CD4-positive, alpha-beta memory T cell (primary cell): ENCODE results near the gene PTPRM. TPM values are rescaled to one million over a fixed set of nuclear protein-coding genes. Genes with fewer than 3 reads are reported as not detected.

Source experiments
- CTCF ChIA-PET: fragments of 350-600 bp; sonication (Branson Sonifier 250); formaldehyde crosslinking; loops from one replicate; lab custom pipeline; 2021; ENCODE audit warnings: inconsistent platforms; ENCODE audit not compliant: partially characterized antibody; lab: Charles Lee
- POLR2A ChIA-PET: fragments of 350-600 bp; sonication (Branson Sonifier 250); formaldehyde crosslinking; loops from one replicate; lab custom pipeline; 2021; ENCODE audit not compliant: partially characterized antibody; lab: Charles Lee
- DNase-seq, 5 donors: peaks; one replicate each; pipeline versions ENCODE4 v3.0.0 to v3.0.0-alpha.2; 2020 to 2022; ENCODE audit warnings: mixed read lengths in 1 of 5
- H3K27ac ChIP-seq: one replicate; pipeline ENCODE4 v1.7.0; 2013; ENCODE audit warnings: low read depth, low read length
- H3K27me3 ChIP-seq: 2 replicates; pipeline ENCODE4 v1.7.0; 2013; ENCODE audit warnings: mild to moderate bottlenecking, low read length, moderate library complexity; ENCODE audit not compliant: insufficient read depth
- H3K36me3 ChIP-seq: 2 replicates; pipeline ENCODE4 v1.7.0; 2013; ENCODE audit warnings: mild to moderate bottlenecking, low read length, moderate library complexity; ENCODE audit not compliant: insufficient read depth
- H3K4me1 ChIP-seq: 2 replicates; pipeline ENCODE4 v1.7.0; 2013; ENCODE audit warnings: mild to moderate bottlenecking, low read length, moderate library complexity; ENCODE audit not compliant: insufficient read depth
- H3K4me3 ChIP-seq, 2 donors: one replicate each; pipeline ENCODE4 v1.7.0; 2013; ENCODE audit warnings: low read length in 2 of 2, mild to moderate bottlenecking in 1 of 2
- H3K9me3 ChIP-seq, 2 donors: one replicate each; pipeline ENCODE4 v1.7.0; 2013; ENCODE audit warnings: low read length in 2 of 2, control low read depth in 1 of 2; ENCODE audit not compliant: control insufficient read depth in 1 of 2
- H3K27ac Mint-ChIP-seq, 7 donors: one replicate each; pipeline ENCODE4 v1.8.0; 2020 to 2021; ENCODE audit warnings: mixed read lengths in 7 of 7, mild to moderate bottlenecking in 6 of 7, inconsistent platforms in 3 of 7, moderate library complexity in 3 of 7
- H3K27me3 Mint-ChIP-seq, 2 donors: one replicate each; pipeline ENCODE4 v1.8.0; 2020 to 2021; ENCODE audit warnings: mixed read lengths in 2 of 2
- H3K36me3 Mint-ChIP-seq, 2 donors: one replicate each; pipeline ENCODE4 v1.8.0; 2020 to 2021; ENCODE audit warnings: mixed read lengths in 2 of 2, inconsistent platforms in 1 of 2, mild to moderate bottlenecking in 1 of 2
- H3K4me1 Mint-ChIP-seq, 4 donors: one replicate each; pipeline ENCODE4 v1.8.0; 2020 to 2021; ENCODE audit warnings: mixed read lengths in 4 of 4, mild to moderate bottlenecking in 1 of 4
- H3K4me3 Mint-ChIP-seq, 8 donors: one replicate each; pipeline ENCODE4 v1.8.0; 2020 to 2021; ENCODE audit warnings: mixed read lengths in 8 of 8, mild to moderate bottlenecking in 7 of 8, moderate library complexity in 6 of 8, inconsistent platforms in 3 of 8
- H3K9me3 Mint-ChIP-seq, 8 donors: one replicate each; pipeline ENCODE4 v1.8.0; 2020 to 2021; ENCODE audit warnings: mixed read lengths in 8 of 8, mild to moderate bottlenecking in 5 of 8, inconsistent platforms in 3 of 8, moderate library complexity in 1 of 8
- intact Hi-C: fragments of 100-400 bp; cut with micrococcal nuclease; formaldehyde crosslinking; loops from one replicate; pipeline ENCODE4 v1.15.1; 2023
- polyA plus RNA-seq, 2 donors: library from polyadenylated mRNA; unstranded; fragments of 300-500 nt; fragmentation: Illumina TruSeq; gene quantifications; one replicate each; pipeline ENCODE4 v1.2.3, GENCODE V29; 2021
- total RNA-seq, 2 experiments: library from RNA; stranded (reverse); gene quantifications; one replicate each; pipeline ENCODE4 v1.2.3, GENCODE V29; 2021

The PTPRM gene
- total and polyA plus RNA-seq, 4 experiments from 2014 or later = 6.7 to 20.1 (median 12.9) TPM

DNA sequence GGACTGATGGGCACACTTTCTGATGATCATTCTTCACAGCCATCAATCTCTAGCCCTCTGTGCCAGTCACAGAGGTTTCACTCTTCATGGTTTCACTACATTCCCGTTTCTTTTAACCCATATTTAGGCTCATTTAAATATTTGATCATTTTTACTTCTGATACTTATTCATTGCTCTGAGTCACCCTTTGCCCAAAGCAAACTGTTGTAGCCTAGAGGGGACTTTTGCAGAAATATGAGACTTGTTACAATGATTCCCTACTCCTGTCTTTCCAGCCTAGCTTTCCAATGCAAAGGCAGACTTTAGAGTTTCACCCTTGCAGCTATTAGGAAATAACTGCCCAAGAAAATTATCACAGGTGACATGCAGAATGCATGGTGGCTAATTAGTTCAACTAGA lies 444.2 kb downstream of the PTPRM start:
- intact Hi-C loops = no loop called here
- no peaks in the 10 kb centered on the region for H3K27me3 Mint-ChIP-seq
- Histone ChIP-seq H3K4me1 (no peaks in the 10 kb centered on the region), H3K4me3 (no peak overlapping the region), H3K36me3 (no peaks in the 10 kb centered on the region), H3K27me3 (no peaks in the 10 kb centered on the region), H3K27ac (no peak overlapping the region), H3K9me3 (no peaks in the 10 kb centered on the region)
- ChIA-PET CTCF (no interaction called here), POLR2A (no interaction called here)
- H3K4me3 Mint-ChIP-seq = no peak overlapping the region
- H3K27ac Mint-ChIP-seq = no peak overlapping the region
- no peak for DNase-seq
- no peaks in the 10 kb centered on the region for H3K36me3 Mint-ChIP-seq
- peaks cover 0 to 4% (median 1%) of the 10 kb centered on the region in 8 donors for H3K9me3 Mint-ChIP-seq
- H3K4me1 Mint-ChIP-seq = peaks cover 0 to 3% (median under 1%) of the 10 kb centered on the region in 4 donors

DNA sequence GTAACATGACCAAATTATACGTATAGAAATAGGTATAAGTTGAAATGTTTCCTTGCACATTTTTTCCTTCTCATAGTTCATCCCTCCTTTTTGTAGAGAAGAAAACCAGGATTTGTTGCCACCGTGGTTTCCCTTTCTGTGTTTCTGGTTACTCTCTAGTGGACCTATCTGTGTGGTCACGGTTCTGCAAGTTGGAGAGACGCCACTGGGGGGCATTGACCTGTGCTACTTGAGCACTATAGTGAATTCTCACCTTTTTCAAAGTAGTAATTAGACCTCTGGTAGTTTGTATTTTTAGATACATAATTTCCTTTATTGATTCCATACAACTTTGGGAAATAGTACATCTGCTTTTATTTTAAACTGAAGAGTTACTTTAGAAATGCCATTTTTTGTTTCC lies 444.8 kb downstream of the PTPRM start:
- CTCF ChIA-PET = no interaction called here
- intact Hi-C loops = no loop called here
- POLR2A ChIA-PET = no interaction called here

GRCh38 chr18:8018701-8019331 lies 451.7 kb downstream of the PTPRM start:
- H3K36me3 ChIP-seq = no peaks in the 10 kb centered on the region
- H3K4me1 ChIP-seq = no peaks in the 10 kb centered on the region
- ChIA-PET CTCF (no interaction called here), POLR2A (no interaction called here)
- no peaks in the 10 kb centered on the region for H3K27me3 ChIP-seq
- H3K4me3 ChIP-seq = no peak overlapping the region
- Mint-ChIP-seq H3K36me3 (no peaks in the 10 kb centered on the region), H3K4me3 (no peak overlapping the region), H3K4me1 (peaks cover 0 to 12% (median under 1%) of the 10 kb centered on the region in 4 donors), H3K27me3 (no peaks in the 10 kb centered on the region), H3K9me3 (peaks cover 0 to 2% (median 0%) of the 10 kb centered on the region in 8 donors), H3K27ac (no peak overlapping the region)
- intact Hi-C loops = no loop called here
- H3K27ac ChIP-seq = no peak overlapping the region
- no peaks in the 10 kb centered on the region for H3K9me3 ChIP-seq
- DNase-seq = no peak

More for the DNA sequence above, 444.8 kb downstream of the PTPRM start:
- Histone ChIP-seq H3K27me3 (no peaks in the 10 kb centered on the region), H3K9me3 (no peaks in the 10 kb centered on the region), H3K27ac (no peak overlapping the region), H3K4me1 (no peaks in the 10 kb centered on the region), H3K36me3 (no peaks in the 10 kb centered on the region), H3K4me3 (no peak overlapping the region)
- DNase-seq = no peak
- no peaks in the 10 kb centered on the region for H3K36me3 Mint-ChIP-seq
- H3K27me3 Mint-ChIP-seq = no peaks in the 10 kb centered on the region
- no peak overlapping the region for H3K4me3 Mint-ChIP-seq
- H3K9me3 Mint-ChIP-seq = peaks cover 0 to 4% (median 1%) of the 10 kb centered on the region in 8 donors
- peaks cover 0 to 3% (median under 1%) of the 10 kb centered on the region in 4 donors for H3K4me1 Mint-ChIP-seq
- H3K27ac Mint-ChIP-seq = no peak overlapping the region

- H3K27ac Mint-ChIP-seq = no peak overlapping the region
- CTCF ChIA-PET = no interaction called here
- no peaks in the 10 kb centered on the region for H3K27me3 ChIP-seq
- H3K36me3 ChIP-seq = no peaks in the 10 kb centered on the region
- no peak overlapping the region for H3K4me3 ChIP-seq
- H3K9me3 ChIP-seq = no peaks in the 10 kb centered on the region
- intact Hi-C loops = no loop called here
- no peaks in the 10 kb centered on the region for H3K36me3 Mint-ChIP-seq
- POLR2A ChIA-PET = no interaction called here
- H3K4me1 ChIP-seq = no peaks in the 10 kb centered on the region
- no peak overlapping the region for H3K4me3 Mint-ChIP-seq
- no peak overlapping the region for H3K27ac ChIP-seq
- no peak for DNase-seq
- H3K4me1 Mint-ChIP-seq = peaks cover 0 to 12% (median under 1%) of the 10 kb centered on the region in 4 donors
- H3K27me3 Mint-ChIP-seq = no peaks in the 10 kb centered on the region
- H3K9me3 Mint-ChIP-seq = peaks cover 0 to 2% (median 0%) of the 10 kb centered on the region in 8 donors
Observed at GRCh38 chr18:8019600-8019999, 452.5 kb downstream of the PTPRM start.

DNA sequence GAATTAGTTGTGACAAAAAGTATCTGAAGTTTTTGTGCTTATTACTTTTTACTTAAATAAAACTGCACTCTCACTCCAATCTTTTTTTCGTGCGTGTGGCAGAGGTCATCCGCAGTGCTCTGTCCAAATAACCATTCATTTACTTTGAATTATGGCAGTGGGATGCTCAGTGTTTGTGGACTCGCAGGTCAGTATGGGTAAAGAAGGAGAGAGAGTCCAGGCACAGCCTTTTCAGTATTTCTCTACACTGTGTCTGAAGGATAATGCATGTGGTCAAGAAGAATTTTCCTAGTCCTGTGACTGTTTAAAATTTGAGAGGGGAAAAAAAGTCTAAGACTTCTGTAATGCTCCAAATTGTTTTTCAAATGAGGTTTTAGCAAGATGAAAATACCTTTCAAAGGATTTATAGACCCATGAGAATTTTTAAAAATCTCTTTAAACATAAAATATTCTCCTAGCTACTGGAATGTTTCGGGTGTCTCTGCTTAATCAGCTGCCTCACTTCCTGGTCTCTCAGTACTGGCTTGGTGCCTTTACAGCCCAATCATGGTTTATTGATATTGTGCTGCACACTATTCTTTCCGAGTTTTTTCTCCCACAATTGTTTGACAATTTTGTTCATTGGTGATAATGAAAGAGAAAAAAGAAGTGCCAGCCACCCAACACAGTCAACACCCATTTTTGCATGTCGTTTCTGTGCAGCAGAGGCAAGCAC lies 453.2 kb downstream of the PTPRM start:
- H3K27me3 Mint-ChIP-seq = no peaks in the 10 kb centered on the region
- H3K4me3 Mint-ChIP-seq = no peak overlapping the region
- no peaks in the 10 kb centered on the region for H3K36me3 ChIP-seq
- H3K9me3 ChIP-seq = no peaks in the 10 kb centered on the region
- H3K9me3 Mint-ChIP-seq = peaks cover 0 to 2% (median 0%) of the 10 kb centered on the region in 8 donors
- no peak overlapping the region for H3K4me3 ChIP-seq
- no peaks in the 10 kb centered on the region for H3K27me3 ChIP-seq
- DNase-seq = no peak
- no peaks in the 10 kb centered on the region for H3K4me1 ChIP-seq
- peaks cover 0 to 12% (median under 1%) of the 10 kb centered on the region in 4 donors for H3K4me1 Mint-ChIP-seq
- ChIA-PET CTCF (no interaction called here), POLR2A (interaction anchor here (0.9 kb wide), 1 partner anchor 45 kb away, joined by 3 read pairs; no protein-coding TSS in a partner anchor)
- H3K36me3 Mint-ChIP-seq = no peaks in the 10 kb centered on the region
- H3K27ac ChIP-seq = no peak overlapping the region
- no peak overlapping the region for H3K27ac Mint-ChIP-seq
- intact Hi-C loops = no loop called here

DNA sequence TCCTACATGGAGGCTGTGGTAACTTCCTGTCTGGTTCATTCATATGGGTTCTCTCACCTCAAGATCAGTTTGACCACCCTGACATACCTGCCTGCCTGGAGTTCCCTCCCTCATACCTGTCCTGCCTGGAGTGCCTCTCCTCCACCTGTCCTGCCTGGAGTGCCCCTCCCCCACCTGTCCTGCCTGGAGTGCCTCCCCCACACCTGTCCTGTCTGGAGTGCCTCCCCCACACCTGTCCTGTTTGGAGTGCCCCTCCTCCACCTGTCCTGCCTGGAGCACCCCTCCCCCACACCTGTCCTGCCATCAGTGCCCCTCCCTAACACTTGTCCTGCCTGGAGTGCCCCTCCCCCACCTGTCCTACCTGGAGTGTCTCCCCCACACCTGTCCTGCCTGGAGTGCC lies 461.9 kb downstream of the PTPRM start:
- H3K9me3 Mint-ChIP-seq = peaks cover 0 to 3% (median 0%) of the 10 kb centered on the region in 8 donors
- no peak overlapping the region for H3K4me3 ChIP-seq
- DNase-seq = no peak
- H3K9me3 ChIP-seq = no peaks in the 10 kb centered on the region
- H3K27ac Mint-ChIP-seq = peak overlapping the region in 1 of 7 donors; percentile 13
- intact Hi-C loops = no loop called here
- CTCF ChIA-PET = no interaction called here
- POLR2A ChIA-PET = no interaction called here
- H3K27me3 Mint-ChIP-seq = no peaks in the 10 kb centered on the region
- no peaks in the 10 kb centered on the region for H3K4me1 ChIP-seq
- no peaks in the 10 kb centered on the region for H3K36me3 ChIP-seq
- H3K27ac ChIP-seq = no peak overlapping the region
- H3K4me3 Mint-ChIP-seq = no peak overlapping the region
- peaks cover 0 to 2% (median 0%) of the 10 kb centered on the region in 4 donors for H3K4me1 Mint-ChIP-seq
- H3K27me3 ChIP-seq = no peaks in the 10 kb centered on the region
- no peaks in the 10 kb centered on the region for H3K36me3 Mint-ChIP-seq

- Histone ChIP-seq H3K27ac (no peak overlapping the region), H3K27me3 (no peaks in the 10 kb centered on the region), H3K36me3 (no peaks in the 10 kb centered on the region), H3K4me3 (no peak overlapping the region), H3K4me1 (no peaks in the 10 kb centered on the region), H3K9me3 (no peaks in the 10 kb centered on the region)
- Mint-ChIP-seq H3K4me1 (peaks cover 0 to 2% (median 0%) of the 10 kb centered on the region in 4 donors), H3K9me3 (peaks cover 0 to 3% (median 0%) of the 10 kb centered on the region in 8 donors), H3K27ac (peak overlapping the region in 1 of 7 donors; percentile 51), H3K27me3 (no peaks in the 10 kb centered on the region), H3K36me3 (no peaks in the 10 kb centered on the region), H3K4me3 (no peak overlapping the region)
- CTCF ChIA-PET = no interaction called here
- DNase-seq = no peak
- intact Hi-C loops = no loop called here
- POLR2A ChIA-PET = no interaction called here
Observed at GRCh38 chr18:8029731-8030130, 462.6 kb downstream of the PTPRM start.
